ENCODE results near the gene SLC16A3.

- TF ChIP-seq EZH2phosphoT487 (IDR thresholded peaks at IDR 0.05; ENCODE audit: low read depth) = no peak
- no peak for TF ChIP-seq CTCF (IDR thresholded peaks at IDR 0.05; ENCODE audit: low read depth, low read length)
Measured at GRCh38 chr17:82246365-82247181, 17.7 kb downstream of the SLC16A3 start.

All from OCI-LY3 (cell line).